Uterus (tissue), 4 donors: ENCODE results near the gene OR4K2. TPM values are rescaled to one million over a fixed set of nuclear protein-coding genes. Genes with fewer than 3 reads are reported as not detected.

Experiments
- DNase-seq, 2 donors: peaks; one replicate each; pipeline ENCODE4 v3.0.0-alpha.2; 2019 to 2020
- H3K27ac ChIP-seq, 2 donors: fragments of 200-600 bp; sonication (generic); 1 replicate in 1 of 2; 2 replicates in 1 of 2; pipeline ENCODE4 v1.5.1; 2016 to 2018
- H3K27me3 ChIP-seq, 2 donors: fragments of 200-600 bp; sonication (generic); one replicate each; pipeline ENCODE4 v1.5.1; 2018 to 2019; ENCODE audit warnings: control low read depth in 1 of 2
- H3K36me3 ChIP-seq, 2 donors: fragments of 200-600 bp; sonication (generic); one replicate each; pipeline ENCODE4 v1.5.1; 2019; ENCODE audit warnings: control low read depth in 1 of 2
- H3K4me1 ChIP-seq, 2 donors: fragments of 200-600 bp; sonication (generic); one replicate each; pipeline ENCODE4 v1.5.1; 2018 to 2019; ENCODE audit warnings: control low read depth in 1 of 2
- H3K4me3 ChIP-seq, 2 donors: fragments of 200-600 bp; sonication (generic); 1 replicate in 1 of 2; 2 replicates in 1 of 2; pipeline ENCODE4 v1.5.1; 2018 to 2019; ENCODE audit warnings: mild to moderate bottlenecking in 1 of 2
- H3K9me3 ChIP-seq, 2 donors: fragments of 200-600 bp; sonication (generic); one replicate each; pipeline ENCODE4 v1.5.1; 2019; ENCODE audit warnings: control low read depth in 1 of 2
- POLR2A ChIP-seq, 2 donors: fragments of 450-650 bp; IDR thresholded peaks; one replicate each; pipeline ENCODE4 v1.6.1; 2016; ENCODE audit warnings: antibody characterized with exemption in 2 of 2, mild to moderate bottlenecking in 1 of 2, moderate library complexity in 1 of 2
- intact Hi-C: fragments of 100-400 bp; cut with DNase I; formaldehyde crosslinking; loops from one replicate; pipeline ENCODE4 v1.15.1; 2023; ENCODE audit warnings: low total_unique reads
- total RNA-seq, 4 donors: library from RNA; depleted of rRNA in 3 of 4; stranded (reverse); fragments of >200 nt in 3 of 4; gene quantifications; one replicate each; pipeline versions ENCODE4 v1.1.0 to v1.2.4, GENCODE V29; 2014 to 2023
- TF ChIP-seq, protein P1 (sequence below), 4 experiments: fragments of 200-600 bp in 2 of 4; fragments of 450-650 bp in 2 of 4; sonication (generic) in 2 of 4; IDR thresholded peaks; one replicate each; pipeline ENCODE4 v1.5.1; 2016 to 2019; ENCODE audit warnings: antibody characterized with exemption in 4 of 4, mild to moderate bottlenecking in 2 of 4, moderate library complexity in 1 of 4
- donor health status: DM: yes; HTN: yes; CAD: no.

The OR4K2 gene
- total RNA-seq, 4 donors from 2014 or later: not detected

DNA sequence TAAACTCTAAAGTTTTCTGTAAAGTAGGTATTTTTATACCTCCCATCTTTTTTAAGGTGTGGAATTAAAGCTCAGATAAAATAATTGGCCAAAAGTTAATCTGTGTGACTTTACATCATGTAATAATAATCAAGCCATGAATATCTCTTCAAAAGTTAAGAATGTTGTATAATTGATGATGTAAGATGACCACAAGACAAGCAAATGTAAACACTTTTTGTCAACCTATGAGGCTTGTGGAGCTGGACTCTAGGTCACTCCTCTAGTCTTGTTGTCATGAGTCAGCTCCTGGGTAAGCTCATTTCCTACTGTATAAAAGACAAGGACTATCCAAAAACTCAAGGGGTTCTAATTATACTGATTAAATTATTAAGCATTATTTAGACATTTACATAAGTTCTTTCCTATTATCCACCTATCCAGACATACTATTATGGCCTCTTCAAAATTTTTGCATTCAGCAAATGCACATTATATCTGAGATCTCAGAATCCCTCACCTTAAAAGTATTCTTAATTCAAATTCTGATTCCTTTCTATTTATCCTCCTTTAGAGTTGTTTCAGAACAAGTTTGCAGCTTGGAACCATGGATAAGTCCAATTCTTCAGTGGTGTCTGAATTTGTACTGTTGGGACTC is 45.2 kb downstream of the OR4K2 start, which contains the start of gene OR4K5:
Gene OR4K5, plus strand, starts transcription at position 587 of the 637 bp plus-strand sequence. Its CDS starts 0 bp downstream, at position 587.
- Histone ChIP-seq H3K9me3 (no peaks in the 10 kb centered on the region), H3K36me3 (no peaks in the 10 kb centered on the region), H3K27ac (no peak within 1 kb of the TSS), H3K4me3 (no peak within 1 kb of the TSS), H3K27me3 (no peaks in the 10 kb centered on the region), H3K4me1 (no peaks in the 10 kb centered on the region)
- TF ChIP-seq POLR2A (IDR thresholded peaks at IDR 0.05): no peak
- TF ChIP-seq, protein P1, sequence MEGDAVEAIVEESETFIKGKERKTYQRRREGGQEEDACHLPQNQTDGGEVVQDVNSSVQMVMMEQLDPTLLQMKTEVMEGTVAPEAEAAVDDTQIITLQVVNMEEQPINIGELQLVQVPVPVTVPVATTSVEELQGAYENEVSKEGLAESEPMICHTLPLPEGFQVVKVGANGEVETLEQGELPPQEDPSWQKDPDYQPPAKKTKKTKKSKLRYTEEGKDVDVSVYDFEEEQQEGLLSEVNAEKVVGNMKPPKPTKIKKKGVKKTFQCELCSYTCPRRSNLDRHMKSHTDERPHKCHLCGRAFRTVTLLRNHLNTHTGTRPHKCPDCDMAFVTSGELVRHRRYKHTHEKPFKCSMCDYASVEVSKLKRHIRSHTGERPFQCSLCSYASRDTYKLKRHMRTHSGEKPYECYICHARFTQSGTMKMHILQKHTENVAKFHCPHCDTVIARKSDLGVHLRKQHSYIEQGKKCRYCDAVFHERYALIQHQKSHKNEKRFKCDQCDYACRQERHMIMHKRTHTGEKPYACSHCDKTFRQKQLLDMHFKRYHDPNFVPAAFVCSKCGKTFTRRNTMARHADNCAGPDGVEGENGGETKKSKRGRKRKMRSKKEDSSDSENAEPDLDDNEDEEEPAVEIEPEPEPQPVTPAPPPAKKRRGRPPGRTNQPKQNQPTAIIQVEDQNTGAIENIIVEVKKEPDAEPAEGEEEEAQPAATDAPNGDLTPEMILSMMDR (IDR thresholded peaks at IDR 0.05): no peak
- DNase-seq: no peak
- intact Hi-C loops: no loop called here

DNA sequence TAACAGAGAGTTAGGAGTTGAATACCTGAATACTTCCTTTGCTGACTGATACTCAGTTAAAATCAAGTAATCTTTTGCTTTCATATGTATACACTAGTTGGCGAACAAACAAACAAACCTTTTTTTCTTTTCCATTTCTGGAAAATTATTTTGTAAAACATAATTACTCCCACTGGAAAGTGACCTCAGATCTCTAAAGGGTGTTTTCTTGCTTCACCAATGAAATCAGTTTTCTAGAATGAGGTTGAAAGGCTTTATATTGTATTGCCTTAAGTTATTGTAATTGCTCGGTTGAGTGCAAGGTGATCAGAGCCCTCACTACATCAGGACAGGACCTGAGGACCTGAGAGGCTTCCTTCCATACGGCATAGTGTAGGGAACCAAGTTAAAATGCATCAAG is 55.7 kb downstream of the OR4K2 start, which contains the start of gene OR4K1:
Gene OR4K1, plus strand, starts transcription at position 301 of the 400 bp plus-strand sequence. CDS start 4,750 bp downstream, outside the sequence.
- no peak for DNase-seq
- TF ChIP-seq, protein P1 (IDR thresholded peaks at IDR 0.05): no peak
- no peak for TF ChIP-seq POLR2A (IDR thresholded peaks at IDR 0.05)
- Histone ChIP-seq H3K36me3 (no peaks in the 10 kb centered on the region), H3K4me1 (no peaks in the 10 kb centered on the region), H3K27ac (no peak within 1 kb of the TSS), H3K4me3 (no peak within 1 kb of the TSS), H3K9me3 (no peaks in the 10 kb centered on the region), H3K27me3 (no peaks in the 10 kb centered on the region)
- intact Hi-C loops: no loop called here

Other genes with a start within 250 kb of the OR4K2 start
- not detected for gene OR11H2, start 161.3 kb upstream of the OR4K2 start, total RNA-seq
- gene OR4Q3, start 131.6 kb upstream of the OR4K2 start, total RNA-seq: not detected
- not detected for gene OR4M1, start 101.6 kb upstream of the OR4K2 start, total RNA-seq
- gene OR4N2, start 71.4 kb upstream of the OR4K2 start, total RNA-seq: not detected
- not detected for gene OR4K5, start 45.5 kb downstream of the OR4K2 start, total RNA-seq
- not detected for gene OR4K1, start 55.8 kb downstream of the OR4K2 start, total RNA-seq
- not detected for gene OR4K15, start 100.4 kb downstream of the OR4K2 start, total RNA-seq
- not detected for gene OR4Q2, start 127.0 kb downstream of the OR4K2 start, total RNA-seq
- not detected for gene OR4K14, start 144.2 kb downstream of the OR4K2 start, total RNA-seq
- gene OR4K13, start 160.9 kb downstream of the OR4K2 start, total RNA-seq: not detected
- gene OR4L1, start 184.9 kb downstream of the OR4K2 start, total RNA-seq: not detected
- gene OR4K17, start 235.6 kb downstream of the OR4K2 start, total RNA-seq: not detected